Measurements from ENCODE around the gene TCF3. TPM values are rescaled to one million over a fixed set of nuclear protein-coding genes. Genes with fewer than 3 reads are reported as not detected.
A peak's percentile ranks its signal among the peaks of the same experiment; 100 is the strongest.

The TCF3 gene
- total and polyA plus RNA-seq, 7 donors = 20.1 to 33.8 (median 24.6) TPM

- Histone ChIP-seq H3K36me3 (ENCODE audit: insufficient read depth in 1 of 2, low read depth in 1 of 2) (no peaks in the 10 kb centered on the region), H3K27ac (no peak overlapping the region), H3K4me1 (no peaks in the 10 kb centered on the region), H3K4me3 (no peak overlapping the region), H3K9me3 (no peaks in the 10 kb centered on the region), H3K27me3 (ENCODE audit: insufficient read depth in 3 of 3, low read length in 2 of 3) (peaks cover 0 to 6% (median 5%) of the 10 kb centered on the region in 3 donors)
- intact Hi-C loops (cut with DNase I) = no loop called here
- ATAC-seq (no peak), DNase-seq (no peak)
- TF ChIP-seq CTCF (IDR thresholded peaks at IDR 0.05) = no peak
- WGBS, 3 donors = 94 to 96% (median 96%) methylated on average over 13 of the region's 13 CpGs
Observed at GRCh38 chr19:1570836-1571235, 81.6 kb downstream of the TCF3 start.

DNA sequence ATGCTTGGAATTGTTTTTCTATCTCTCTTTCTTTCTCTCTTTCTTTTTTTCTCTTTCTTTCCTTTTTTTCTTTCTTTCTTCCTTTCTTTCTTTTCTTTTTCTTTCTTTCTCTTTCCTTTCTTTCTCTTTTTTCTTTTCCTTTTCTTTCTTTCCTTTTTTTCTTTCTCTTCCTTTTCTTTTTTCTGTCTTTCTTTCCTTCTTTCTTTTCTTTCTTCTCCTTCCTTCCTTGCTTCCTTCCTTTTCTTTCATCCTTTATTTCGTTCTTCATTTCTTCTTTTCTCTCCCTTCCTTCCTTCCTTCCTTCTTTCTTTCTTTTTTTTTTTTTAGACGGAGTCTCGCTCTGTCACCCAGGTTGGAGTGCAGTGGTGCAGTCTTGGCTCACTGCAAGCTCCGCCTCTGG lies 82.4 kb downstream of the TCF3 start:
- H3K27me3 ChIP-seq (ENCODE audit: insufficient read depth in 3 of 3, low read length in 2 of 3) = peaks cover 0 to 7% (median 5%) of the 10 kb centered on the region in 3 donors
- H3K4me3 ChIP-seq = no peak overlapping the region
- intact Hi-C loops (cut with DNase I) = no loop called here
- H3K9me3 ChIP-seq = no peaks in the 10 kb centered on the region
- 75 to 83% (median 80%) methylated on average over 4 of the region's 4 CpGs for WGBS, 3 donors
- TF ChIP-seq CTCF (IDR thresholded peaks at IDR 0.05) = no peak
- DNase-seq (no peak), ATAC-seq (no peak)
- H3K36me3 ChIP-seq (ENCODE audit: insufficient read depth in 1 of 2, low read depth in 1 of 2) = no peaks in the 10 kb centered on the region
- H3K4me1 ChIP-seq = no peaks in the 10 kb centered on the region
- no peak overlapping the region for H3K27ac ChIP-seq

DNA sequence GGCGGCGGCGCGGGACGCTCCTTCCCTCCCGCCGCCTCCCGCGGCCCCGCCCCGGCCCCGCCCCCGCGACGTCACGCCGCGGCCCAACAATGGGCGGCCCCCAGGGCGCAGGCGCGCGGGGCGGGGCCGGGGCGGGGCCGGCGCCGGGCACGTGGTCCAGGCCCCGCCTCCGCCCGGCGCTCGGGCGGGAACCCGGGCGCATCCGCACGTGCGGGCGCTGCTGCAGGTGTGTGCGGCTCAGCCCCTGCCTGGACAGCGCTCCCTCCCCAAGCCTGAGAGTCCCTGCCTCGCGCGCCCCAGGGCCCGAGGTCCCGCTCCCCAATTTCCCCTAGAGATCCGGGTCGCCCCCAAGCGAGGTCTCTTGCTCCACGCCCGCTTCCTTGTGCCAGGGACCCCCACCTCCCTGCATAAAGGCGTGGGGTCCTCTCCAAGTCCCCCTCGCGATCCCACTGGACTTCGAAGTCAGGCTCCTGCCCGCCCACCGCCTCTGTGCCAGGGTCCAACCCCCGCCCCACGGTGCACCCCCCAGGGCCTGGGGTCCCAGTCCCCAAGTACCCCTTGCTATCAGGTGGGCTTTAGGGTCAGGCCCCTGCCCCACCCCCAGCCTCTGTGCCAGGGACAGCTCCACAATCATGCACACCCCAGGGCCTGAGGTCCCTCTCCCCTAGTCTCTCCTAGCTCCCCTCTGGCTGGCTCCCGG lies 83.9 kb downstream of the TCF3 start, which contains the start of gene MEX3D:
Gene MEX3D, minus strand, starts transcription at position 6 of the 700 bp plus-strand sequence. CDS start 267 bp downstream, outside the sequence.
- TF ChIP-seq CTCF (IDR thresholded peaks at IDR 0.05) = no peak
- Histone ChIP-seq H3K4me1 (no peaks in the 10 kb centered on the region), H3K9me3 (no peaks in the 10 kb centered on the region), H3K36me3 (ENCODE audit: insufficient read depth in 1 of 2, low read depth in 1 of 2) (no peaks in the 10 kb centered on the region), H3K27ac (peak within 1 kb of the TSS; percentile 46), H3K4me3 (peak within 1 kb of the TSS; percentile 67), H3K27me3 (ENCODE audit: insufficient read depth in 3 of 3, low read length in 2 of 3) (peaks cover 0 to 7% (median 5%) of the 10 kb centered on the region in 3 donors)
- intact Hi-C loops (cut with DNase I) = no loop called here
- ATAC-seq (peak; percentile 89 to 97 (median 94)), DNase-seq (peak; percentile 85 to 88)
- WGBS, 3 donors = 7 to 17% (median 13%) methylated on average over 18 to 60 of the region's 63 CpGs

GRCh38 chr19:1567848-1568227 lies 84.6 kb downstream of the TCF3 start:
- DNase-seq = no peak
- Histone ChIP-seq H3K36me3 (ENCODE audit: insufficient read depth in 1 of 2, low read depth in 1 of 2) (no peaks in the 10 kb centered on the region), H3K27ac (no peak overlapping the region), H3K4me3 (no peak overlapping the region), H3K4me1 (no peaks in the 10 kb centered on the region), H3K27me3 (ENCODE audit: insufficient read depth in 3 of 3, low read length in 2 of 3) (peaks cover 0 to 7% (median 5%) of the 10 kb centered on the region in 3 donors), H3K9me3 (no peaks in the 10 kb centered on the region)
- 0% methylated on average over 12 to 70 of the region's 73 CpGs; no CpG with 5 or more reads in 1 of the 3 donors for WGBS, 3 donors
- no peak for TF ChIP-seq CTCF (IDR thresholded peaks at IDR 0.05)
- ATAC-seq = no peak
- intact Hi-C loops (cut with DNase I) = no loop called here

Data from psoas muscle (tissue), 8 donors.